DOHH2 (cell line): ENCODE data around the gene HPCAL4.

ENCODE experiments used
- H3F3A ChIP-seq: fragments of 200-600 bp; sonication (generic), shearing (Covaris generic); 2 replicates; pipeline ENCODE4 v1.6.0; 2016; ENCODE audit warnings: antibody characterized with exemption, mild to moderate bottlenecking; ENCODE audit not compliant: control insufficient read depth, insufficient read depth
- H3K27ac ChIP-seq: fragments of 200-600 bp; sonication (generic); 2 replicates; pipeline ENCODE4 v1.5.1; 2014; ENCODE audit warnings: low read depth, mild to moderate bottlenecking, low read length, moderate library complexity
- H3K27me3 ChIP-seq: fragments of 200-600 bp; sonication (generic); 2 replicates; pipeline ENCODE4 v1.6.1; 2014; ENCODE audit warnings: mild to moderate bottlenecking, low read length, mixed read lengths; ENCODE audit not compliant: control insufficient read depth
- H3K36me3 ChIP-seq: fragments of 200-600 bp; sonication (generic); 2 replicates; pipeline ENCODE4 v1.6.1; 2014; ENCODE audit warnings: mild to moderate bottlenecking, low read length, moderate library complexity, mixed read lengths; ENCODE audit not compliant: control insufficient read depth
- H3K4me1 ChIP-seq: fragments of 200-600 bp; sonication (generic); 2 replicates; pipeline ENCODE4 v1.6.1; 2014; ENCODE audit warnings: mild to moderate bottlenecking, low read length, mixed read lengths; ENCODE audit not compliant: control insufficient read depth
- H3K4me2 ChIP-seq: fragments of 200-600 bp; sonication (generic); 2 replicates; pipeline ENCODE4 v1.6.0; 2014; ENCODE audit warnings: mild to moderate bottlenecking, low read length, moderate library complexity
- H3K4me3 ChIP-seq: fragments of 200-600 bp; sonication (generic); 2 replicates; pipeline ENCODE4 v1.5.1; 2014; ENCODE audit warnings: mild to moderate bottlenecking, low read length, mixed read lengths
- H3K79me2 ChIP-seq: fragments of 200-600 bp; sonication (generic); 2 replicates; pipeline ENCODE4 v1.6.1; 2014; ENCODE audit warnings: mild to moderate bottlenecking, low read length, mixed read lengths; ENCODE audit not compliant: control insufficient read depth
- H3K9me2 ChIP-seq: fragments of 200-600 bp; sonication (generic); replicated peaks from 2 replicates; pipeline ENCODE4 v1.6.1; 2014; ENCODE audit warnings: mild to moderate bottlenecking, low read length, mixed read lengths; ENCODE audit not compliant: control insufficient read depth
- H3K9me3 ChIP-seq: fragments of 200-600 bp; sonication (generic); 2 replicates; pipeline ENCODE4 v1.6.1; 2014; ENCODE audit warnings: antibody characterized with exemption, low read length, mixed read lengths; ENCODE audit not compliant: control insufficient read depth, insufficient read depth
- H4K20me1 ChIP-seq: fragments of 200-600 bp; sonication (generic); 2 replicates; pipeline ENCODE4 v1.6.0; 2014; ENCODE audit warnings: low read depth, mild to moderate bottlenecking, antibody characterized with exemption, low read length, moderate library complexity; ENCODE audit not compliant: control insufficient read depth, insufficient read depth
- EZH2phosphoT487 ChIP-seq: fragments of 200-600 bp; sonication (generic); IDR thresholded peaks from 2 replicates; pipeline ENCODE4 v1.6.1; 2017; ENCODE audit warnings: borderline replicate concordance, mild to moderate bottlenecking, antibody characterized with exemption, low read length, moderate library complexity, mixed read lengths
- TF ChIP-seq, protein P1 (sequence below): fragments of 200-600 bp; sonication (generic); IDR thresholded peaks from one replicate; pipeline ENCODE4 v1.5.1; 2014; ENCODE audit warnings: antibody characterized with exemption, mild to moderate bottlenecking, low read depth, low read length; ENCODE audit not compliant: poor library complexity, severe bottlenecking

HPCAL4 gene

DNA sequence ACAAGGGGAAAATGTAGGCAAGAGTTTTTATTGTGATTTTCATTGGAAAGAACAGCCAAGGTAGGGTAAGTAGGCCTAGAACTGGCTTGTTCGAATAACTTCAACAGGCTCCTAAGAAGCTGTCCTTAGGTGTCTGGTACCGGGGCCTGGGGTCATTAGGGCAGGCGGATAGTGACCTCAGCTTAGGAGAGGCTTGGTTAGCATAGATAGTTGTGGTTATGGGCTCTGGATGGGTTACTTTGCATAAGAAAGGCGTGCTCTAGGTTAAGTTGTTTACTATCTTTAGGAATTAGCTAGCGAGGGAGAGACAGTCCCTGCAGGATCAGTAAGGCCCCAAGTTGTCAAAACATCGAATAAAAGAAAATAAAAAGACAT is 20.7 kb upstream of the HPCAL4 start:
- H3K27me3 ChIP-seq: peaks cover 13% of the 10 kb centered on the region
- H3K79me2 ChIP-seq: no peaks in the 10 kb centered on the region
- no peaks in the 10 kb centered on the region for H3K4me1 ChIP-seq
- H4K20me1 ChIP-seq: no peaks in the 10 kb centered on the region
- no peak overlapping the region for H3K4me2 ChIP-seq
- TF ChIP-seq EZH2phosphoT487: no peak
- TF ChIP-seq, protein P1, sequence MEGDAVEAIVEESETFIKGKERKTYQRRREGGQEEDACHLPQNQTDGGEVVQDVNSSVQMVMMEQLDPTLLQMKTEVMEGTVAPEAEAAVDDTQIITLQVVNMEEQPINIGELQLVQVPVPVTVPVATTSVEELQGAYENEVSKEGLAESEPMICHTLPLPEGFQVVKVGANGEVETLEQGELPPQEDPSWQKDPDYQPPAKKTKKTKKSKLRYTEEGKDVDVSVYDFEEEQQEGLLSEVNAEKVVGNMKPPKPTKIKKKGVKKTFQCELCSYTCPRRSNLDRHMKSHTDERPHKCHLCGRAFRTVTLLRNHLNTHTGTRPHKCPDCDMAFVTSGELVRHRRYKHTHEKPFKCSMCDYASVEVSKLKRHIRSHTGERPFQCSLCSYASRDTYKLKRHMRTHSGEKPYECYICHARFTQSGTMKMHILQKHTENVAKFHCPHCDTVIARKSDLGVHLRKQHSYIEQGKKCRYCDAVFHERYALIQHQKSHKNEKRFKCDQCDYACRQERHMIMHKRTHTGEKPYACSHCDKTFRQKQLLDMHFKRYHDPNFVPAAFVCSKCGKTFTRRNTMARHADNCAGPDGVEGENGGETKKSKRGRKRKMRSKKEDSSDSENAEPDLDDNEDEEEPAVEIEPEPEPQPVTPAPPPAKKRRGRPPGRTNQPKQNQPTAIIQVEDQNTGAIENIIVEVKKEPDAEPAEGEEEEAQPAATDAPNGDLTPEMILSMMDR: no peak
- H3K9me3 ChIP-seq: no peaks in the 10 kb centered on the region
- no peaks in the 10 kb centered on the region for H3K9me2 ChIP-seq
- no peaks in the 10 kb centered on the region for H3F3A ChIP-seq
- no peaks in the 10 kb centered on the region for H3K36me3 ChIP-seq
- no peak overlapping the region for H3K4me3 ChIP-seq
- H3K27ac ChIP-seq: no peak overlapping the region

DNA sequence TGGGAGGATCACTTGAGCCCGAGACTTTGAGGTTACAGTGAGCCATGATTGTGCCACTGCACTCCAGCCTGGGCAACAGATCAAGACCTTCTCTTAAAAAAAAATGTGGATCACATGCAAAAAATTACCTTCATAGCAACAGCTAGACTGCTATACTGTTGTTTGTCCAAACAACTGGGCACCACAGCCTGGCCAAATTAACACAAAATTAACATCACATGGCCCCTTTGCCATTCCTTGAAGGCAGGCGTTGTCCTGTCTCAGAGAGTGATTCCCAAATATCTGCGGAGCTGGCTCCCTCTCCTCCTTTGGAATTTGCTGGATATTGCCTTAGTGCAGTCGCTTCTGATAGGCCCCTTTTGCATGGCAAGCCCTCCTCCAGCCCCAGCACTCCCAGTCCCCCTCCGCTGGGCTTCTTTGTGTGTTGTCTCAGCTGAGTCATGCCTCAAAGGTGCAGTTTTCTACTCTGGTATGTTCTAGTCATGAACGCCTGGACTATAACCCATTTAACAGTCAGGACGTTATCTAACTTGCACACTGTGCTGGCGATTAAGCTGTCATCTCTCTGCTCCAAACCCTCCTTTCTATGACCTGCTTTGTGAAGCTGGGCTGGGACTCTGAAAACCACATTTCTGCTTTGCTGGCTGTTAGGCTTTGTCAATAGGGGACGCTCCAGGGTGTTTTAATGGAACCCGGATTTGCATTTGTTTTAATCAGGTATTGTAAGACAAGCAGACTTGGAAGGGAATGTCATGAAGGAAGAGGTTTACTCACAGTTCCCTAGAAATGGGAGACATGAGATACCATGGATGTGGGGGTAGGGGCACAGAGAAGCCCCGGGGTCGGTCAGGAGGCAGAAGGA is 20.1 kb upstream of the HPCAL4 start:
- Histone ChIP-seq H4K20me1 (no peaks in the 10 kb centered on the region), H3K4me2 (no peak overlapping the region), H3K27me3 (peaks cover 7% of the 10 kb centered on the region)

DNA sequence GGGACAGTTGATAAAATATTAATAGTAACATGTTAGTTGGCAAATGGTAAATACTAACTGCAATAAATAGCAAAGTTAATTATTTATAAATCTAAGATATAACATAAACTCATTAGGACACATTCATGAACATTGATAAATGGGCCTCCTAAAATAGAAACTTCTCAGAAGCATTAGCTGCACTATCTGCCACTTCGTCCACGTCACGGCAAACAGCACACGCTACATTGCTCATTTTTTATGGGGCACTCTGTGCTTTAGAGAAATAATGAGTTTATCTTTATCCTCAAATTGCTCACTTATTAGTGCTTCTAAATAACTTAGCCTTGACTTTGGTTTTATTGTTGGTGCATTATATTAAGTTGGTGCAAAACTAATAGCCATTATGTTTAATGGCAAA is 16.3 kb upstream of the HPCAL4 start:
- Histone ChIP-seq H3K27me3 (peaks cover 4% of the 10 kb centered on the region; the same call in 1 of the 2 replicates), H3K36me3 (no peaks in the 10 kb centered on the region), H3K9me2 (no peaks in the 10 kb centered on the region), H3F3A (no peaks in the 10 kb centered on the region), H3K27ac (no peak overlapping the region), H3K9me3 (no peaks in the 10 kb centered on the region), H3K79me2 (no peaks in the 10 kb centered on the region), H3K4me1 (no peaks in the 10 kb centered on the region), H4K20me1 (no peaks in the 10 kb centered on the region), H3K4me2 (no peak overlapping the region), H3K4me3 (no peak overlapping the region)
- no peak for TF ChIP-seq EZH2phosphoT487
- TF ChIP-seq, protein P1: no peak

More for the DNA sequence above, 20.1 kb upstream of the HPCAL4 start:
- H3K27ac ChIP-seq: no peak overlapping the region
- TF ChIP-seq, protein P1: no peak
- TF ChIP-seq EZH2phosphoT487: no peak
- H3K36me3 ChIP-seq: no peaks in the 10 kb centered on the region
- no peaks in the 10 kb centered on the region for H3K9me2 ChIP-seq
- H3K4me3 ChIP-seq: no peak overlapping the region
- no peaks in the 10 kb centered on the region for H3K4me1 ChIP-seq
- no peaks in the 10 kb centered on the region for H3K79me2 ChIP-seq
- no peaks in the 10 kb centered on the region for H3K9me3 ChIP-seq
- H3F3A ChIP-seq: no peaks in the 10 kb centered on the region
